GM19395 (cell line): ENCODE data around the gene CCDC106.

Source experiments
- ATAC-seq: cut with Tn5 transposase; IDR thresholded peaks from one replicate; pipeline ENCODE4 v1.9.1; 2021; ENCODE audit warnings: mild to moderate bottlenecking, moderate library complexity; ENCODE audit not compliant: unreplicated experiment

The CCDC106 gene

GRCh38 chr19:55679343-55680257 lies 31.6 kb downstream of the CCDC106 start:
- ATAC-seq: no peak

- ATAC-seq: no peak
These were observed 32.5 kb downstream of the CCDC106 start for GRCh38 chr19:55680339-55681130.

GRCh38 chr19:55681131-55682092 lies 33.4 kb downstream of the CCDC106 start:
- no peak for ATAC-seq

GRCh38 chr19:55683449-55684261 lies 35.6 kb downstream of the CCDC106 start:
- no peak for ATAC-seq

GRCh38 chr19:55684946-55685681 lies 37.1 kb downstream of the CCDC106 start:
- no peak for ATAC-seq

GRCh38 chr19:55685776-55686175 lies 37.8 kb downstream of the CCDC106 start:
- ATAC-seq: no peak

- ATAC-seq: no peak
These were observed 38.5 kb downstream of the CCDC106 start for GRCh38 chr19:55686311-55687050.

GRCh38 chr19:55687281-55688201 lies 39.5 kb downstream of the CCDC106 start:
- ATAC-seq: no peak

GRCh38 chr19:55688422-55689218 lies 40.6 kb downstream of the CCDC106 start:
- ATAC-seq: no peak

GRCh38 chr19:55689411-55690108 lies 41.5 kb downstream of the CCDC106 start:
- no peak for ATAC-seq

GRCh38 chr19:55690109-55690768 lies 42.2 kb downstream of the CCDC106 start:
- ATAC-seq: no peak

GRCh38 chr19:55690769-55691545 lies 42.9 kb downstream of the CCDC106 start:
- no peak for ATAC-seq

GRCh38 chr19:55691561-55692481 lies 43.8 kb downstream of the CCDC106 start:
- no peak for ATAC-seq

- ATAC-seq: no peak
These were observed 44.7 kb downstream of the CCDC106 start for GRCh38 chr19:55692681-55693081.
